GM23338 (cell line): ENCODE data around the gene PDE4B. TPM values are rescaled to one million over a fixed set of nuclear protein-coding genes. Genes with fewer than 3 reads are reported as not detected.

Experiments
- ATAC-seq: fragments of 200-7000 bp; cut with Tn5 transposase; 3 replicates; pipeline ENCODE4 v1.9.1; 2020
- DNase-seq: peaks from one replicate; pipeline ENCODE4 v3.0.0-alpha.2; 2015; ENCODE audit warnings: low spot score
- H2AFZ ChIP-seq: fragments of 200-600 bp; sonication (generic); 2 replicates; pipeline ENCODE4 v1.8.0; 2016; ENCODE audit warnings: antibody characterized with exemption, mild to moderate bottlenecking, moderate library complexity
- H3F3A ChIP-seq: fragments of 200-600 bp; sonication (generic); replicated peaks from 2 replicates; pipeline ENCODE4 v1.8.0; 2017; ENCODE audit warnings: antibody characterized with exemption, mixed run types, low read depth
- H3K27ac ChIP-seq: fragments of 200-600 bp; sonication (generic); 2 replicates; pipeline ENCODE4 v1.6.1; 2016; ENCODE audit warnings: low read depth
- H3K27me3 ChIP-seq: fragments of 200-600 bp; sonication (generic); 2 replicates; pipeline ENCODE4 v1.8.0; 2016; ENCODE audit warnings: mild to moderate bottlenecking, mixed run types, moderate library complexity; ENCODE audit not compliant: insufficient read depth
- H3K36me3 ChIP-seq: fragments of 200-600 bp; sonication (generic); 2 replicates; pipeline ENCODE4 v1.8.0; 2016; ENCODE audit warnings: mild to moderate bottlenecking; ENCODE audit not compliant: insufficient read depth
- H3K4me1 ChIP-seq: fragments of 200-600 bp; sonication (generic); 2 replicates; pipeline ENCODE4 v1.8.0; 2016; ENCODE audit warnings: mild to moderate bottlenecking, moderate library complexity; ENCODE audit not compliant: insufficient read depth
- H3K4me2 ChIP-seq: fragments of 200-600 bp; sonication (generic); 2 replicates; pipeline ENCODE4 v1.7.1; 2017; ENCODE audit warnings: mixed run types
- H3K4me3 ChIP-seq: fragments of 200-600 bp; sonication (generic); 2 replicates; pipeline ENCODE4 v1.6.1; 2016; ENCODE audit warnings: mixed run types
- H3K79me2 ChIP-seq: fragments of 200-600 bp; sonication (generic); replicated peaks from 2 replicates; pipeline ENCODE4 v1.8.0; 2017; ENCODE audit warnings: mild to moderate bottlenecking; ENCODE audit not compliant: insufficient read depth
- H3K9me2 ChIP-seq: fragments of 200-600 bp; sonication (generic); 2 replicates; pipeline ENCODE4 v1.8.0; 2017; ENCODE audit not compliant: insufficient read depth
- H4K20me1 ChIP-seq: fragments of 200-600 bp; sonication (generic); replicated peaks from 2 replicates; pipeline ENCODE4 v1.8.0; 2017; ENCODE audit warnings: mild to moderate bottlenecking; ENCODE audit not compliant: insufficient read depth
- H3K27ac Mint-ChIP-seq: 2 replicates; pipeline ENCODE4 v1.8.0; 2020; ENCODE audit warnings: inconsistent platforms, mild to moderate bottlenecking, moderate library complexity, mixed read lengths
- H3K27me3 Mint-ChIP-seq: 3 replicates; pipeline ENCODE4 v1.8.0; 2022; ENCODE audit warnings: low read depth, mild to moderate bottlenecking, moderate library complexity, mixed read lengths, inconsistent platforms; ENCODE audit not compliant: insufficient read depth, poor library complexity
- H3K36me3 Mint-ChIP-seq: 3 replicates; pipeline ENCODE4 v1.8.0; 2021; ENCODE audit warnings: low read depth, mild to moderate bottlenecking, inconsistent platforms, moderate library complexity, mixed read lengths
- H3K4me1 Mint-ChIP-seq: 3 replicates; pipeline ENCODE4 v1.8.0; 2020; ENCODE audit warnings: mild to moderate bottlenecking, inconsistent platforms, mixed read lengths
- H3K4me3 Mint-ChIP-seq: 3 replicates; pipeline ENCODE4 v1.8.0; 2021; ENCODE audit warnings: moderate library complexity, mild to moderate bottlenecking, inconsistent platforms, mixed read lengths
- H3K9me3 Mint-ChIP-seq: 3 replicates; pipeline ENCODE4 v1.8.0; 2020; ENCODE audit warnings: moderate library complexity, mild to moderate bottlenecking, inconsistent platforms, mixed read lengths
- EZH2 ChIP-seq: fragments of 200-600 bp; sonication (generic); IDR thresholded peaks from one replicate; pipeline ENCODE4 v1.8.0; 2017; ENCODE audit warnings: antibody characterized with exemption, mild to moderate bottlenecking, low read depth; ENCODE audit not compliant: unreplicated experiment
- JUNB ChIP-seq: IDR thresholded peaks from one replicate; pipeline ENCODE4 v1.6.1; 2016; ENCODE audit warnings: antibody characterized with exemption; ENCODE audit not compliant: unreplicated experiment
- NANOG ChIP-seq: IDR thresholded peaks from 2 replicates; pipeline ENCODE4 v1.6.1; 2016; ENCODE audit warnings: antibody characterized with exemption, borderline replicate concordance
- POLR2AphosphoS5 ChIP-seq: IDR thresholded peaks from 2 replicates; pipeline ENCODE4 v1.6.1; 2016; ENCODE audit warnings: antibody characterized with exemption, low read depth
- ZNF114 ChIP-seq: fragments of 250-450 bp; sonication (Bioruptor Pico); IDR thresholded peaks from 2 replicates; pipeline ENCODE4 v1.5.0; 2020; ENCODE audit warnings: mild to moderate bottlenecking, moderate library complexity
- ZNF331 ChIP-seq: fragments of 250-450 bp; sonication (Bioruptor Pico); IDR thresholded peaks from 2 replicates; pipeline ENCODE4 v1.5.0; 2020; ENCODE audit warnings: low read depth, mild to moderate bottlenecking, moderate library complexity
- polyA plus RNA-seq: library from polyadenylated mRNA; unstranded; fragments of >200 nt; fragmentation: Nextera tagmentation; extraction: Ambion mirVana; gene quantifications from 2 replicates; pipeline ENCODE4 v1.2.1, GENCODE V29; 2016
- total RNA-seq: library from RNA; depleted of rRNA; stranded (reverse); fragments of >200 nt; shearing (Covaris generic); gene quantifications from 2 replicates; pipeline ENCODE4 v1.2.3, GENCODE V29; 2014
- TF ChIP-seq, protein P1 (sequence below): IDR thresholded peaks from 2 replicates; pipeline ENCODE4 v1.6.1; 2016; ENCODE audit warnings: antibody characterized with exemption
- TF ChIP-seq, protein P2 (sequence below): IDR thresholded peaks from one replicate; pipeline ENCODE4 v1.6.1; 2018; ENCODE audit warnings: antibody characterized with exemption; ENCODE audit not compliant: unreplicated experiment

The PDE4B gene
- total and polyA plus RNA-seq, 2 experiments from 2014 or later: 14.0 to 25.6 TPM

DNA sequence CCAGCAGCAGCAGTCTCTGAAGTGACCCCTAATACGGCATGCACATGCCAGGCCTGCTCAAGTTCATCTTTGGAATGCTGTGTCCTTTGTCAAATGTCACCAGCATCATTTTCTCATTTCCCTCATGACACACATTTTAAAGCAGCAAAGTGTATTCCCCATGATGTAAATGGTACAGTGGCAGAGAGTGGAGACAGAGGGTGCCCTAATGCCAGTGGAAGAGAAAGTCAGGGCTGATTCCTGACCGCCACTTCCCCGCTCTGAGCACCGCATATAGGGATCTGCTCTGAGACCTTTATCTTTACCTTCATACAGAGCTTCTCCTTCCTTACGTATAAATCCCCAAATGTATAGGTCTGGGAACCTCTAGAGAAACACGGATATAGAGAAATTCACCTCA is 518.9 kb downstream of the PDE4B start (continued):
- TF ChIP-seq, protein P1, sequence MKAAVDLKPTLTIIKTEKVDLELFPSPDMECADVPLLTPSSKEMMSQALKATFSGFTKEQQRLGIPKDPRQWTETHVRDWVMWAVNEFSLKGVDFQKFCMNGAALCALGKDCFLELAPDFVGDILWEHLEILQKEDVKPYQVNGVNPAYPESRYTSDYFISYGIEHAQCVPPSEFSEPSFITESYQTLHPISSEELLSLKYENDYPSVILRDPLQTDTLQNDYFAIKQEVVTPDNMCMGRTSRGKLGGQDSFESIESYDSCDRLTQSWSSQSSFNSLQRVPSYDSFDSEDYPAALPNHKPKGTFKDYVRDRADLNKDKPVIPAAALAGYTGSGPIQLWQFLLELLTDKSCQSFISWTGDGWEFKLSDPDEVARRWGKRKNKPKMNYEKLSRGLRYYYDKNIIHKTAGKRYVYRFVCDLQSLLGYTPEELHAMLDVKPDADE: no peak
- no peak for TF ChIP-seq NANOG
- TF ChIP-seq, protein P2, sequence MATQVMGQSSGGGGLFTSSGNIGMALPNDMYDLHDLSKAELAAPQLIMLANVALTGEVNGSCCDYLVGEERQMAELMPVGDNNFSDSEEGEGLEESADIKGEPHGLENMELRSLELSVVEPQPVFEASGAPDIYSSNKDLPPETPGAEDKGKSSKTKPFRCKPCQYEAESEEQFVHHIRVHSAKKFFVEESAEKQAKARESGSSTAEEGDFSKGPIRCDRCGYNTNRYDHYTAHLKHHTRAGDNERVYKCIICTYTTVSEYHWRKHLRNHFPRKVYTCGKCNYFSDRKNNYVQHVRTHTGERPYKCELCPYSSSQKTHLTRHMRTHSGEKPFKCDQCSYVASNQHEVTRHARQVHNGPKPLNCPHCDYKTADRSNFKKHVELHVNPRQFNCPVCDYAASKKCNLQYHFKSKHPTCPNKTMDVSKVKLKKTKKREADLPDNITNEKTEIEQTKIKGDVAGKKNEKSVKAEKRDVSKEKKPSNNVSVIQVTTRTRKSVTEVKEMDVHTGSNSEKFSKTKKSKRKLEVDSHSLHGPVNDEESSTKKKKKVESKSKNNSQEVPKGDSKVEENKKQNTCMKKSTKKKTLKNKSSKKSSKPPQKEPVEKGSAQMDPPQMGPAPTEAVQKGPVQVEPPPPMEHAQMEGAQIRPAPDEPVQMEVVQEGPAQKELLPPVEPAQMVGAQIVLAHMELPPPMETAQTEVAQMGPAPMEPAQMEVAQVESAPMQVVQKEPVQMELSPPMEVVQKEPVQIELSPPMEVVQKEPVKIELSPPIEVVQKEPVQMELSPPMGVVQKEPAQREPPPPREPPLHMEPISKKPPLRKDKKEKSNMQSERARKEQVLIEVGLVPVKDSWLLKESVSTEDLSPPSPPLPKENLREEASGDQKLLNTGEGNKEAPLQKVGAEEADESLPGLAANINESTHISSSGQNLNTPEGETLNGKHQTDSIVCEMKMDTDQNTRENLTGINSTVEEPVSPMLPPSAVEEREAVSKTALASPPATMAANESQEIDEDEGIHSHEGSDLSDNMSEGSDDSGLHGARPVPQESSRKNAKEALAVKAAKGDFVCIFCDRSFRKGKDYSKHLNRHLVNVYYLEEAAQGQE: no peak

DNA sequence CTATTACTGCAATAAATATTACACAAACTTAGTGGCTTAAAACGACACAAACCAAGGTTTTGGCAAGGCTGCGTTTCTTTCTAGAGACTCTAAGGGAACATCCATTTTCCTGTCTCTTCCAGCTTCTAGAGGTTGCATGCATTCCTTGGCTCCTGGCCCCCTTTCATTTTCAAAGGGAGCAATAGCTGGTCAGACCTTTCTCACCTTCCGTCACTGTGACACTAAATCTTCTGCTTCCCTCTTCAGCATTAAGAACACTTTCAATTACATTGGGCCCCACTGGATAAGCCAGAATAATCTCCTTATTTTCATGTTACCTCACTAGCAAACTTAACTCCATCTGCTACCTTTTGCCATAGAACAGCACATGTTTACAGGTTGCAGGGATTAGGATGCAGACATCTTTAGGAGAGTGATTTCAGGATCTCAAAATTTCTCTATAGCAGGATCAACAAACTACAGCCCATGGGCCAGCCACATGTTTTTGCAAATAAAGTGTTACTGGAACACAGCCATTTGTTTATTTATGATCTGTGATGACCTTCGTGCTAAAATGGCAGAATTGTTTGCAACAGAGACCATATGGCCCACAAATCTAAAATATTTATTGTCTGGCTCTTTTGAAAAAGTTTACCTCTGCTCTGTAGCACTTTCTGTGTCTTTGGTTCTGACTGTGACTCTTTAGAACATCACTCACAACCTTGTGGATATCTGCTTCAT is 519.7 kb downstream of the PDE4B start:
- no peaks in the 10 kb centered on the region for H3K4me1 Mint-ChIP-seq
- no peak overlapping the region for H3K27ac ChIP-seq
- H2AFZ ChIP-seq: peak overlapping the region; percentile 84
- no peaks in the 10 kb centered on the region; the same call in 2 of the 3 replicates for H3K36me3 Mint-ChIP-seq
- H3F3A ChIP-seq: no peaks in the 10 kb centered on the region
- no peaks in the 10 kb centered on the region for H3K27me3 Mint-ChIP-seq
- H3K4me3 ChIP-seq: no peak overlapping the region
- ATAC-seq: no peak
- H3K4me1 ChIP-seq: no peaks in the 10 kb centered on the region
- no peaks in the 10 kb centered on the region for H3K36me3 ChIP-seq
- no peaks in the 10 kb centered on the region for H4K20me1 ChIP-seq
- no peak overlapping the region for H3K27ac Mint-ChIP-seq
- H3K79me2 ChIP-seq: no peaks in the 10 kb centered on the region
- no peak for DNase-seq
- no peak overlapping the region for H3K4me2 ChIP-seq
- no peaks in the 10 kb centered on the region for H3K27me3 ChIP-seq
- no peaks in the 10 kb centered on the region for H3K9me3 Mint-ChIP-seq
- no peak overlapping the region for H3K4me3 Mint-ChIP-seq
- H3K9me2 ChIP-seq: peaks cover 18% of the 10 kb centered on the region; the same call in 1 of the 2 replicates
- no peak for TF ChIP-seq EZH2
- TF ChIP-seq JUNB: no peak
- TF ChIP-seq, protein P1: no peak
- no peak for TF ChIP-seq ZNF114 (CRISPR knock-in tag)
- TF ChIP-seq POLR2AphosphoS5: no peak
- TF ChIP-seq, protein P2: no peak
- no peak for TF ChIP-seq ZNF331 (CRISPR knock-in tag)
